A673 (cell line): ENCODE measurements around the gene PALD1.

ENCODE experiments used
- CTCF ChIP-seq: fragments of 300-800, 200-600 bp; sonication (generic); conservative IDR thresholded peaks from 2 replicates; pipeline ENCODE4 v1.5.1; 2017; ENCODE audit warnings: low read depth, mild to moderate bottlenecking, antibody characterized with exemption, low read length, moderate library complexity, mixed read lengths
- EZH2 ChIP-seq: fragments of 200-600 bp; sonication (generic); IDR thresholded peaks from 2 replicates; pipeline ENCODE4 v1.6.1; 2017; ENCODE audit warnings: borderline replicate concordance, low read depth, mild to moderate bottlenecking, mixed read lengths, antibody characterized with exemption, low read length; ENCODE audit not compliant: poor library complexity, severe bottlenecking

- TF ChIP-seq CTCF (no peak), EZH2 (no peak)
Observed at GRCh38 chr10:70557086-70557845, 78.7 kb downstream of the PALD1 start.
